Erythroblast (primary cell): ENCODE results near the gene PPP2R2C.

Experiments
- GATA1 ChIP-seq: IDR thresholded peaks from 2 replicates; pipeline ENCODE4 v1.6.1; 2011; ENCODE audit warnings: low read depth, mild to moderate bottlenecking, control low read depth, low read length, moderate library complexity
- POLR2A ChIP-seq: IDR thresholded peaks from 2 replicates; pipeline ENCODE4 v1.6.1; 2011; ENCODE audit warnings: mild to moderate bottlenecking, low read length

- TF ChIP-seq POLR2A (no peak), GATA1 (no peak)
Measured at GRCh38 chr4:6319530-6320150, 152.8 kb downstream of the PPP2R2C start.
